HG03025 (cell line): ENCODE results near the gene ZBTB3.
"Not testable (repeated sequence)": the region's sequence is repeated elsewhere in the genome, so short reads cannot be mapped to it uniquely, and the experiment has no call there.

ENCODE experiments used
- ATAC-seq: cut with Tn5 transposase; IDR thresholded peaks from one replicate; pipeline ENCODE4 v1.9.1; 2021; ENCODE audit warnings: mild to moderate bottlenecking, moderate library complexity; ENCODE audit not compliant: unreplicated experiment, low FRiP score

Gene ZBTB3

DNA sequence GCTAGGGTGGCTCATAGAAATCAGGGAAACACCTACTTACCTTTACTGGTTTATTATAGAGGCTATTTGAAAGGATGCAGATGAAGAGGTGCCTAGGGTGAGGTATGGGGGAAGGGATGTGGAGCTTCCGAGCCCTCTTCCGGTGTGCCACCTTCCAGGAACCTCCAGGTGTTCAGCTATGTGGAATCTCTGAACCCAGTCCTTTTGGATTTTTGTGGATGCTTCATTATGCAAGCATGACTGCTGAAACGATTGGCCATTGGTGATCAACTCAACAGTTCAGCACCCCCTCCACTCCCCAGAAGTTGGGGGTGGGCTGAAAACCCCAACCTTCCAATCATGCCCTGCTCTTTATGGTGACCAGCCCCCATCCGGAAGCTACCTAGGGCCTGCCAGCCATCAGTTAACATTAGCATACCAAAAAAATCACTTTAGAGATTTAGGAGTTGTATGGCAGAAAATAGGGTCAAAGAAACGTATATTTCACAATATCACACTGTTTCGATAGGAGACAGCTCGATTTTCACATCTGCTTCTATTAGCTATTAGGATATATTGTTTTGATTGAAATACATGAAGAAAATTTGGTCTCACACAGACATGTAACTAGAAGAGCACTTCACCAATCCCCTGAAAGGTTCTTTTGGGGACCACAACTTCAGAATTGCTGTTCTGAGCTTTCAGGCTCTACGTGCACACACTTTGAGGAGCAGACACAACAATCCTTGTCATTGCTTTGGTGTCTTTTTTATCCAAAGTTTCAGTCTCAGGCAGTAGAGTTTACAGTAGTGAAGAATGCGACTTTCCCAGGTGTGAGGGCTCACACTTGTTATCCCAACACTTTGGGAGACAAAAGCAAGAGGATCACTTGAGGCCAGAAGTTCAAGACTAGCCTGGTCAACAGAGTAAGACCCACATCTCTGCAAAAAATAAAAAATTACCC lies 4.2 kb upstream of the ZBTB3 start:
- ATAC-seq = no peak

DNA sequence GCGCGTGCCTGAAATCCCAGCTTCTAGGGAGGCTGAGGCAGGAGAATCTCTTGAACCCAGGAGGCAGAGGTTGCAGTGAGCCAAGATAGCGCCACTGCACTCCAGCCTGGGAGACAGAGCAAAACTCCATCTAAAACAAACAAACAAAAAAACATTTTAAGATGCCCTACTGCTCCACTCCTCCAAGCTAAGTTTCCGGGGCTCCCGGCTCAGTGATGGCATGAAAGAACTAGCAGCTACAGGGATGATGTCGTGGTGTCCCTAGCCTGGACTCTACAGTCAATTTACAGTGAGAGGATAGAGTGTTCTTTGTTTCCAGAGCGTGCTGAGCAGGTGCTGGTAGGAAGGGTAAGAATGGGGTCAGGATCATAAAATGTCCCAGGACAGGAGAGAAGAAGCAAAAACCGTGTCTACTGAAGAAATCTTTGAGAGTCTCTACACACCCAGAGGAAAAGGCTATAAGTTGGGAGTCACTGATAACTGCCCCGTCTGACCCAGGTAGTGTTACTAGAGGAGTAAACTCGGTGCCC lies 1.2 kb upstream of the ZBTB3 start:
- ATAC-seq = no peak

DNA sequence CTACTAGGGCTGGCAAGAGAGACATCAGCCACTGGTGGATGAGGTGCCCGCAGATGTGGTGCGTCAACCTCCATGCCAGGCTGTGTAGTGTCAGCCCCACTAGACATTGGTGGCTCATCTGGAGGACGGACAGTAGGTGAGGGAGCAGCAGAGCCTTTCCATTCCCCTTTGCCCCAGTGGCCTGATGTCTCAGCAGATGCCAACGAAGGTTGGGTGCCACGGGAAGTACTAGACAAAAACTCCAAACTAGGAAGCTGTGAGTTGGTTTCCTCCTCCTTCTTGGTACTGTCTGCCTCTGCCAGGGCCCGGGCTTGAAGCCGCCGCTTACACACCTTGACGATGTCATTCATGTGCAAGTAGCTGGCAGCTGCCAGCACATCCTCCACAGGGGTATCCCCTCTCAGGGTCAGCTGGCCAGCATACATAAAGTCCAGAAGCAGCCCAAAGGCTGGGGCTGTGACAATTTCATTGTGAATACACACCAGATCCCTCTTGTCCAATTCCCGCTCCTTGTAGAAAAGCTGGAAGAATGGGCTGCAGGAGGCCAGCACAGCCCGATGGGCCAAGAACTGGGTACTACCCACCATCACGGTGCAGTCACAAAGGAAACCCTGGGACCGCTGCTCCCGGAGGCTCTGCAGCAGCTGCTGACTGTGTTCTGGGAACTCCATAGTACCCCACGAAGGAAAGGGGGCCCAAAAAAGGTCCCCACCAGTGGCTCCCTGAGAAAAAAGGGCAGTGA lies 795 bp downstream of the ZBTB3 start:
- ATAC-seq = peak; percentile 3

GRCh38 chr11:62752177-62752785 lies 1.7 kb downstream of the ZBTB3 start:
- ATAC-seq = no peak

DNA sequence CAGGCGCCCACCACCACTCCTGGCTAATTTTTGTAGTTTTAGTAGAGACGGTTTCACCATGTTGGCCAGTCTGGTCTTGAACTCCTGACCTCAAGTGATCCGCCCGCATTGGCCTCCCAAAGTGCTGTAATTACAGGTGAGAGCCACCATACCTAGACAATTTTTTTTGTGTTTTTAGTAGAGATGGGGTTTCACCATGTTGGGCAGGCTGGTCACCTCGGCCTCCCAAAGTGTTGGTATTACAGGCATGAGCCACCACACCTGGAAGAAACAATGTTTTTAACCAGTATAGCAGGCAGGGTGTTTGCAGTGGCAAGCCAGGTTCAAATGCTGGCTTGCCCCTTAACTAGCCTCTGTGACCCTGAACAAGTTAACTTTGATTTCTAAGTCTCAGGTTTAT lies 4.0 kb downstream of the ZBTB3 start:
- not testable (repeated sequence) for ATAC-seq

- no peak for ATAC-seq
Observed at GRCh38 chr11:62747475-62748160, 6.3 kb downstream of the ZBTB3 start.

- ATAC-seq = no peak
Observed at GRCh38 chr11:62737196-62737595, 16.8 kb downstream of the ZBTB3 start.

DNA sequence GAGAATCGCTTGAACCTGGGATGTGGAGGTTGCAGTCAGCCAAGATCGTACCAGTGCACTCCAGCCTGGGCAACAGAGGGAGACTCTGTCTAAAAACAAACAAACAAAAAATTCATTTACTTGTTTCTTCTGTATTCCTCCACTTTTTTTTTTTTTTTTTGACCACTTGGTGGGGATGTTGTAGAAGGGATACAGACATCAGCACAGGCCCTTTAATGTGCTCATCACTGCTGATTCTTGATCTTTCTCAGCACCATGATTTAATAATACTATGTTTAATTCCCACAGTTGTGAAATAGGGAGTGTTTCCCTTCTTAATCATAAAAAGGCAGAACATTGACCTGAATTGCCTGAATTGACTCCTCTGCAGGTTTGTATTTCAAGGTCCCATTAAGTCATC lies 21.1 kb downstream of the ZBTB3 start:
- ATAC-seq = no peak

GRCh38 chr11:62730076-62730475 lies 23.9 kb downstream of the ZBTB3 start:
- ATAC-seq = not testable (repeated sequence)

DNA sequence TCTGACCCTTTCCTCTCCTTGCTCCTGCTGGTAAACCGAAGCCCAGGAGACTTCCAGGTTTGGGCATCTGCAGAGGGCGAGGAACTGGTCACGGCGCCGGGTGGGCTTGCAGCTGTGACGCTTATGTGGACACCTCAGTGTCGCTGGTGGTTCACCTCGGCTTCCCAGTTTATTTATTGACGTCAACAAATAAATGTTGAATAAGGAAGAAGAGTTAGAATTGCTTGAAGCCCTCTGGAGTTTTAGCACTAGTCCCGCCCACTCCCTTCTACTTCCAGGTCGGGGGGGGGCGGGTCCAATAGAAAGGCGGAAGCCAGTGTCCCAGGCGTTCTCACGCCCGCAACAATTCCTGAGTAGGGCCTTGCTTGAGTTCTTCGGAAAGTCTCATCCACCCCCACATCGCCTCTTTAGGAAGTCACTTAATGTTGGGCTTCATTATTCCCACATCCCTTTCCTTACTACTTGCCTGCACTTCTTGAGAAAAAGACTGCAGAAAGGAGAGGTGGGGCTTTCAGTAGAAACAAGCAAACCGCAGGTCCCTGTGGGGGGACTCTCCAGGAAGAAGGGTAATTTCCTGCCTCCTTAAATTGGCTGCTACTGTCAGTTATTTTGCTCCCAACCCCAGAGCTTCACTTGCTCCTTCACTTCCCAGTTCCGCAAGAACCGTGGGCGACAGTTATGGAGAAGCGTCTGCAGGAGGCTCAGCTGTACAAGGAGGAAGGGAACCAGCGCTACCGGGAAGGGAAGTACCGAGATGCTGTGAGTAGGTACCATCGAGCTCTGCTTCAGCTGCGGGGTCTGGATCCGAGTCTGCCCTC lies 25.6 kb downstream of the ZBTB3 start, which contains the start of gene TTC9C:
TSS of gene TTC9C (plus strand) at position 316 of the 818 bp plus-strand sequence. CDS start at position 679, 363 bp downstream.
- no peak for ATAC-seq

DNA sequence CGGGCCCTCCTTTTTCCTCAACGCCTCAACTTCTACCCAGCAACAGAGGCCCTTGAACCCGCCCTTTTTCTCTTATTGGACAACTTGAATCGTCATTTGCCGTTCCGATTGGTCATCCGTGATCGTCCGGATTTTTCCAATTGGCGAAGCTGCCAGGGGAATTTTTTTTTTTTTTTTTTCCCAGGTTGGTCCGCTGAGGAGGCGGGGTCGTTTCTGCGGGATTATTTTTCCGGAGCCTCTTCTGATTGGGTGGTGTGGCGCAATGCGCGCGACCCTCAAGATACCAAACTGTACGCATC lies 26.1 kb downstream of the ZBTB3 start:
- peak; percentile 44 for ATAC-seq

DNA sequence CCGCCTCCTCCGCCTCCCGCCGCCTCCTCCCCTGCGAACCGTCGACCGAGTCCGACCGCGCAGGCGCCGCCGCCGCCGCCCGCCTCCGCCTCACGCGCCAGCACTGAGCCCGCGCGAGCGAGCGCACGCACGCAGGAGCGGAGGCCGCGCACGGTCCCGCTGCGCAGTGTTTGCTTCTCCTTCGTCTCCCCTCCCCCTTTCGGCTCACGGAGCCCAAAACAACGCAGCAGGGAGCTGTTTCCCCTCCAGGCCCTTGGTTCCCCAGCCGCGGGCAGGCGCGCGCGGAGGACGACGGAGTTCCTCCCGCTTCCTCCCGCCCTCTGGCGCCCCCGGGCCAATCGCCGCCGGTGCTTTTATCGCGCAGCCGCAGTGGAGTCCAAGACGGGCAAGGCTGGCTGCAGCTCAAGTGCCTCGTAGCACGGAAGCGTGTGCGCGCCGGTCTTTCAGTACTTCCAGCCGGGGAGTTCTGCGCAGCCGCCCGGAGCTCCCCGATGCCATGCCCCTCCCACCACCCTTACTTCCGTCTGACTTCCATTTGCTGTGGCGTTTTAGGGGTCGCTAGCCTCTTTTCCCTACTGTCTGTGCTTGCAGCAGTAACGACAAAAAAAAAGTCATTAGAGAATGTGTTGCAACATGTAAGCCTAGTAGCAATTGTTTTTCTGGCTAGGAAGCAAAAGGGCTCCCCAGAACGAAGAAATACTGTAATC lies 26.6 kb downstream of the ZBTB3 start, which contains the start of gene HNRNPUL2:
TSS of gene HNRNPUL2 (minus strand) at position 293 of the 707 bp plus-strand sequence. CDS start 301 bp downstream, outside the sequence.
- ATAC-seq = peak; percentile 67

DNA sequence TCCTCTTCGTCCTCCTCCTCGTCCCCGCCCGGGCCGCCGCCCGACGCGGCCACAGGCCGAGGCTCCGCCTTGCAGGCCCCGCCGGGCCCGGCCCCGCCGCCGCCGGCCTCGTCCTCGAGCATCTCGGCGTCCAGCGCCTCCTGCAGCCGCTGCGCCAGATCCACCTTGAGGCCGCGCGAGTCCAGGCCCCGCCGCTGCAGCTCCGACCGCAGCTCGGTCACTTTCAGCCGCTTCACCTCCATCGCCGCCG lies 27.1 kb downstream of the ZBTB3 start:
- ATAC-seq = no peak

DNA sequence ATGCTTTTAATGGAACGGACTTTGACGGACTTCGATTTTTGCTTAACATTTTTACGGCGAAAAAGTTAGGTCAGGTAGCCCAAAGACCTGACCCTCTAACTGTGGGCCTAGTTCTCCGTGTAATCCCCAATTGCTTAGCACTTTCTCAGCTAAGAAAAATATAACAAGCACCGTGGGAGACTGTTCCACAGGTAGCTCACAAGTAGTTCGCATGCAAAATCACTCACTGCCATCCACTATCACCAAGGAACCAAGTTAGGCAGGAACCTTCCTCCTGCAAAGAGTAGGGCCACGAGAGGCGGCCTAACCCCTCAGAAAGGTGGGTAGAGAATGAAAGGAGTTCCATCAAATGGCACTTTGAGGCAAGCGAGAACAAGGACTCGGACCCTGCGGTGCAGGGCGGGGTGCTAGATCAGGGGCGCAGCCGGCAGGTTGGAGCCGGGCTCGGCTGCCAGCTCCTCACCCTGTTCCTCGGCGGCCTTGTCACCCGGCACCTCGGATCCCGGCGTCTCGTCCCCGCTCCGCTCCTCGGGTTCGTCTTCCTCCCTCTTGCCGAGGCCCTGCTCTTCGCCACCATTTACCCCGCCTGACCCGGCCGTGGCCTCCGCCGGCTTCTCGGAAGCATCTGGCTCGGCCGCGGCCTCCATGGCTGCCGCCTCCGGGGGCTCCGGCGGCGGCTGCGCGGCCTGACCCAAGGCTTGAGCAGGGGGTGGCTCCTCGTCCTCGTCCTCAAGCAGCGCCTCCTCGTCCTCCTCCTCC lies 27.6 kb downstream of the ZBTB3 start:
- peak; percentile 5 for ATAC-seq

GRCh38 chr11:62725646-62726045 lies 28.3 kb downstream of the ZBTB3 start:
- no peak for ATAC-seq

GRCh38 chr11:62724171-62724570 lies 29.8 kb downstream of the ZBTB3 start:
- no peak for ATAC-seq

- ATAC-seq = no peak
Observed at GRCh38 chr11:62721994-62722393, 32.0 kb downstream of the ZBTB3 start.

GRCh38 chr11:62719302-62719978 lies 34.5 kb downstream of the ZBTB3 start:
- ATAC-seq = no peak
